ENCODE data around the gene MYO18A.

DNA sequence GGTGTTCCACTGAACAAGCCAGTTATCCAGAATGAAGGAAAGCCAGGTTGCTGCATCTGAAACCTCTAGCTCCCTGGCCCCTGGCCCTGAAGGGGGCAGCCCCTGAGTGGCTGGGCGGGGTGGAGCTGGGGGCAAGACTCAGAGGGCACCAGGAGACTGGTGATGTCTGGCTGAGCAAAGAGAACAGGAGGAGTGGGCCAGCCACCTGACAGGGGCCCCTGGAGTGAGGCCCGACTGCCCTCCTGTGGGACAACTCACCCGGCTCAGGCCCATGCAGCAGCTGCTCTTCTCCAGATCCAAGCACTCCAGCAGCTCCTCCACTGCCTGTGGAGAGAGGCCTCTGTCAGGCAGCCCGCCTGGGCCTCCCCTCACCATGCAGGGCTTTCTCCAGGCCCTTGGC is 76.9 kb downstream of the MYO18A start:
- no peak for TF ChIP-seq POLR2A (IDR thresholded peaks at IDR 0.05)
- TF ChIP-seq, protein P1, sequence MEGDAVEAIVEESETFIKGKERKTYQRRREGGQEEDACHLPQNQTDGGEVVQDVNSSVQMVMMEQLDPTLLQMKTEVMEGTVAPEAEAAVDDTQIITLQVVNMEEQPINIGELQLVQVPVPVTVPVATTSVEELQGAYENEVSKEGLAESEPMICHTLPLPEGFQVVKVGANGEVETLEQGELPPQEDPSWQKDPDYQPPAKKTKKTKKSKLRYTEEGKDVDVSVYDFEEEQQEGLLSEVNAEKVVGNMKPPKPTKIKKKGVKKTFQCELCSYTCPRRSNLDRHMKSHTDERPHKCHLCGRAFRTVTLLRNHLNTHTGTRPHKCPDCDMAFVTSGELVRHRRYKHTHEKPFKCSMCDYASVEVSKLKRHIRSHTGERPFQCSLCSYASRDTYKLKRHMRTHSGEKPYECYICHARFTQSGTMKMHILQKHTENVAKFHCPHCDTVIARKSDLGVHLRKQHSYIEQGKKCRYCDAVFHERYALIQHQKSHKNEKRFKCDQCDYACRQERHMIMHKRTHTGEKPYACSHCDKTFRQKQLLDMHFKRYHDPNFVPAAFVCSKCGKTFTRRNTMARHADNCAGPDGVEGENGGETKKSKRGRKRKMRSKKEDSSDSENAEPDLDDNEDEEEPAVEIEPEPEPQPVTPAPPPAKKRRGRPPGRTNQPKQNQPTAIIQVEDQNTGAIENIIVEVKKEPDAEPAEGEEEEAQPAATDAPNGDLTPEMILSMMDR (IDR thresholded peaks at IDR 0.05): no peak

Data from tibial nerve (tissue), 3 donors.